ENCODE data around the gene COMMD9.

Gene COMMD9

GRCh38 chr11:36227044-36227443, 62.2 kb downstream of the COMMD9 start:
- DNase-seq (ENCODE audit: low read depth in 1 of 2, low spot score in 1 of 2) = no peak

- no peak for DNase-seq (ENCODE audit: low read depth in 1 of 2, low spot score in 1 of 2)
These were observed 64.9 kb downstream of the COMMD9 start for GRCh38 chr11:36224209-36224882.

DNA sequence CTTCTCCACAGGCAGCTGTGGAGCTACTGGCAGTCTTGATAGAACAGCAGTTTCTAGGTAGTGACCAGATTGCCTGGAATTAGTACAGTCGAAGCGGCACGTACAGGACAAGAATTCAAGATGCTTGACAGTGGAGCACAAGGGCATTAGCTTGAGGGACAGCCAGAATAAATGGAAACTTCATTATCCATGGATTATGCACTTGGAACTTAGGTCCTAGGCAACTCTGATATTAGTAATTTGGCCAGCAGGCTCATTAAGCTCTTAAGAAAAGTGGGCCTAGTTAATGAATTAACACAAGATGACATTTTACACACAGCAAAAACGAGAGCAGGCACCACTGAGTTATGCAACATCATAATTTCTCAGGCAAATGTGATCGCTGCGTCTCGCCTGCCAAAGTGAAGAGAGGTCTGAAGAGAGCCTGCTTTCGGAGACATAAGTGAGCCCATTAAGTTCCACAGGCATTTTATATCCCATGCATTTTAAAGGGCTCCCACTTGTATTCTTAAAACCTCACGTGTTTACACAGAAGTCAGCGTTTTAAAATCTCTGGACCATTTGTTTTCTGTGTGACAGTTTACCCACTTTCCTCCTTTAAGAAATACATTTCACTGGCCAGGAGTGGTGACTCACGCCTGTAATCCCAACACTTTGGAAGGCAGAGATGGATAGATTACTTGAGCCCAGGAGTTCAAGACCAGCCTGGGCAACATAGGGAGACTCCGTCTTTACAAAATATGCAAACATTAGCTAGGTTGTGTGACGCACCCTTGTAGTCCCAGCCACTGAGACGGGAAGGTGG, 66.2 kb downstream of the COMMD9 start:
- no peak for DNase-seq (ENCODE audit: low read depth in 1 of 2, low spot score in 1 of 2)

Data from activated T-helper 1 cell treated with anti-CD3 and anti-CD28 coated beads, Interleukin-2, amount 50 U/mL, for 16 hours (primary cell).